Body of pancreas (tissue), 4 donors: Measurements from ENCODE around the gene LPIN3. TPM values are rescaled to one million over a fixed set of nuclear protein-coding genes. Genes with fewer than 3 reads are reported as not detected.

Experiments
- ATAC-seq: fragments of 150-250 bp; one replicate; pipeline ENCODE4 v1.9.1; 2016
- DNase-seq, 4 donors: peaks; one replicate each; pipeline ENCODE4 v3.0.0-alpha.2; 2019
- H3K27ac ChIP-seq, 4 donors: fragments of 200-600 bp; sonication (generic); 1 replicate in 3 of 4; 2 replicates in 1 of 4; pipeline versions ENCODE4 v1.5.1 to v1.6.1; 2016 to 2019; ENCODE audit warnings: mild to moderate bottlenecking in 1 of 4, mixed read lengths in 1 of 4, moderate library complexity in 1 of 4
- H3K27me3 ChIP-seq, 2 donors: fragments of 200-600 bp; sonication (generic); one replicate each; pipeline ENCODE4 v1.6.0; 2016; ENCODE audit warnings: mild to moderate bottlenecking in 1 of 2
- H3K36me3 ChIP-seq, 2 donors: fragments of 200-600 bp; sonication (generic); replicated peaks in 1 of 2; 2 replicates each; pipeline ENCODE4 v1.5.1; 2016; ENCODE audit warnings: low read depth in 2 of 2; ENCODE audit not compliant: insufficient read depth in 1 of 2
- H3K4me1 ChIP-seq: fragments of 200-600 bp; sonication (generic); one replicate; pipeline ENCODE4 v1.6.0; 2016
- H3K4me3 ChIP-seq, 2 donors: fragments of 200-600 bp; sonication (generic); 1 replicate in 1 of 2; 2 replicates in 1 of 2; pipeline ENCODE4 v1.5.1; 2016 to 2019
- H3K9me3 ChIP-seq, 3 donors: fragments of 200-600 bp; sonication (generic); 1 replicate in 2 of 3; 2 replicates in 1 of 3; pipeline ENCODE4 v1.5.1; 2016
- CTCF ChIP-seq, 7 experiments: fragments of 450-650 bp in 4 of 7; fragments of 200-600 bp in 3 of 7; sonication (generic) in 3 of 7; IDR thresholded peaks; one replicate each; pipeline ENCODE4 v1.5.1; 2016 to 2019; ENCODE audit warnings: antibody characterized with exemption in 7 of 7
- POLR2A ChIP-seq, 3 donors: fragments of 450-650 bp; IDR thresholded peaks; one replicate each; pipeline ENCODE4 v1.6.1; 2016; ENCODE audit warnings: antibody characterized with exemption in 3 of 3, mild to moderate bottlenecking in 2 of 3
- WGBS, 2 donors: methylation state at CpG; one replicate each; pipeline ENCODE4 v1.1.5; 2017; 5-methylcytosine and 5-hydroxymethylcytosine counted together
- intact Hi-C: fragments of 100-400 bp; cut with DNase I; formaldehyde crosslinking; loops from one replicate; pipeline ENCODE4 v1.15.1; 2023
- total RNA-seq, 2 donors: library from RNA; depleted of rRNA; stranded (reverse); fragments of >200 nt; gene quantifications; one replicate each; pipeline ENCODE4 v1.1.0, GENCODE V29; 2016

The LPIN3 gene
- total RNA-seq, 2 donors from 2014 or later: 11.9 to 50.1 TPM

GRCh38 chr20:41355598-41356203 is 15.1 kb downstream of the LPIN3 start:
- ATAC-seq: no peak
- Histone ChIP-seq H3K4me3 (no peak overlapping the region), H3K27ac (no peak overlapping the region), H3K4me1 (no peaks in the 10 kb centered on the region), H3K27me3 (no peaks in the 10 kb centered on the region), H3K9me3 (no peaks in the 10 kb centered on the region), H3K36me3 (peaks cover 0 to 8% of the 10 kb centered on the region in 2 donors)
- no peak for DNase-seq
- intact Hi-C loops: no loop called here
- TF ChIP-seq CTCF (IDR thresholded peaks at IDR 0.05) (no peak), POLR2A (IDR thresholded peaks at IDR 0.05) (no peak)
- WGBS, 2 donors: 91 to 94% methylated on average over 4 to 7 of the region's 7 CpGs

- TF ChIP-seq CTCF (IDR thresholded peaks at IDR 0.05) (no peak), POLR2A (IDR thresholded peaks at IDR 0.05) (no peak)
- H3K4me3 ChIP-seq: no peak overlapping the region
- peaks cover 3% of the 10 kb centered on the region for H3K4me1 ChIP-seq
- H3K36me3 ChIP-seq: peaks cover 0 to 8% of the 10 kb centered on the region in 2 donors
- no peaks in the 10 kb centered on the region for H3K9me3 ChIP-seq
- ATAC-seq (no peak), DNase-seq (no peak)
- no peaks in the 10 kb centered on the region for H3K27me3 ChIP-seq
- WGBS, 2 donors: 81 to 93% methylated on average over 5 to 13 of the region's 13 CpGs
- no peak overlapping the region for H3K27ac ChIP-seq
- intact Hi-C loops: no loop called here
Measured at GRCh38 chr20:41356951-41357350, 16.3 kb downstream of the LPIN3 start.

- H3K27me3 ChIP-seq: no peaks in the 10 kb centered on the region
- ATAC-seq: no peak
- H3K9me3 ChIP-seq: no peaks in the 10 kb centered on the region
- TF ChIP-seq CTCF (IDR thresholded peaks at IDR 0.05): no peak
- H3K27ac ChIP-seq: no peak overlapping the region
- intact Hi-C loops: no loop called here
- peaks cover 9% of the 10 kb centered on the region for H3K4me1 ChIP-seq
- DNase-seq: no peak
- peaks cover 0 to 8% of the 10 kb centered on the region in 2 donors for H3K36me3 ChIP-seq
- 86 to 94% methylated on average over 8 to 11 of the region's 11 CpGs for WGBS, 2 donors
- H3K4me3 ChIP-seq: no peak overlapping the region
Measured at GRCh38 chr20:41357424-41358163, 17.0 kb downstream of the LPIN3 start.

- WGBS, 2 donors: 73 to 87% methylated on average over 6 to 9 of the region's 9 CpGs
- Histone ChIP-seq H3K4me1 (peaks cover 10% of the 10 kb centered on the region), H3K4me3 (no peak overlapping the region), H3K36me3 (peaks cover 0 to 8% of the 10 kb centered on the region in 2 donors), H3K9me3 (no peaks in the 10 kb centered on the region), H3K27me3 (no peaks in the 10 kb centered on the region), H3K27ac (no peak overlapping the region)
- DNase-seq: no peak
- TF ChIP-seq CTCF (IDR thresholded peaks at IDR 0.05): no peak
- no peak for TF ChIP-seq POLR2A (IDR thresholded peaks at IDR 0.05)
- intact Hi-C loops: no loop called here
- no peak for ATAC-seq
Measured at GRCh38 chr20:41358230-41358629, 17.6 kb downstream of the LPIN3 start.
